Upper lobe of left lung (tissue), 4 donors: ENCODE results near the gene SEMA4D.

Source experiments
- EP300 ChIP-seq, 4 donors: sonication (generic); formaldehyde crosslinking; IDR thresholded peaks; one replicate each; pipeline ENCODE4 v1.5.1; 2017; ENCODE audit warnings: antibody characterized with exemption in 4 of 4, control low read depth in 2 of 4
- POLR2A ChIP-seq, 4 donors: fragments of 450-650 bp; IDR thresholded peaks; one replicate each; pipeline ENCODE4 v1.5.1; 2016 to 2017; ENCODE audit warnings: antibody characterized with exemption in 4 of 4, mild to moderate bottlenecking in 2 of 4
- TF ChIP-seq, protein P1 (sequence below), 6 experiments: fragments of 450-650 bp in 4 of 6; fragments of 200-600 bp in 2 of 6; sonication (generic) in 2 of 6; IDR thresholded peaks; one replicate each; pipeline ENCODE4 v1.5.1; 2016 to 2019; ENCODE audit warnings: antibody characterized with exemption in 6 of 6

DNA sequence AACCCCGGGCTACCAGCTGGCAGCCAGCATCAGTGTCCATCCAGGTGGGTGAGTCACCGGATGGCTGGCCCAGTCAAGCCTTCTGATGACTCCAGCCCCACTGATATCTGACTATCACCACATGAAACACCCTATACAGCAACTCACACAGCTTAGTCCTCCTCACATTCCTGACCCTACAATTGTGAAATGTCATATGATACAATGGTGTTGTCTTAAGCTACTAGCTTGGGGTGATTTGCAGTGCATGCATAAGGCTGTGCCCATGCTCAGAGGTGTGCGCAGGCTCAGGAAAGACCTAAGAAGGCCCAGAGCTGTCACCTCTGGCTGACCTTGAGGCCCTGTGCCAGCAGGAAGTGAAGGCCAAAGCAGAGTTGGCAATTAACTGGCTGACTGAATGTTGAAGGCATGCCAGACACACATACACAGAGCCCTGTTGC, 21.5 kb upstream of the SEMA4D start:
- TF ChIP-seq, protein P1, sequence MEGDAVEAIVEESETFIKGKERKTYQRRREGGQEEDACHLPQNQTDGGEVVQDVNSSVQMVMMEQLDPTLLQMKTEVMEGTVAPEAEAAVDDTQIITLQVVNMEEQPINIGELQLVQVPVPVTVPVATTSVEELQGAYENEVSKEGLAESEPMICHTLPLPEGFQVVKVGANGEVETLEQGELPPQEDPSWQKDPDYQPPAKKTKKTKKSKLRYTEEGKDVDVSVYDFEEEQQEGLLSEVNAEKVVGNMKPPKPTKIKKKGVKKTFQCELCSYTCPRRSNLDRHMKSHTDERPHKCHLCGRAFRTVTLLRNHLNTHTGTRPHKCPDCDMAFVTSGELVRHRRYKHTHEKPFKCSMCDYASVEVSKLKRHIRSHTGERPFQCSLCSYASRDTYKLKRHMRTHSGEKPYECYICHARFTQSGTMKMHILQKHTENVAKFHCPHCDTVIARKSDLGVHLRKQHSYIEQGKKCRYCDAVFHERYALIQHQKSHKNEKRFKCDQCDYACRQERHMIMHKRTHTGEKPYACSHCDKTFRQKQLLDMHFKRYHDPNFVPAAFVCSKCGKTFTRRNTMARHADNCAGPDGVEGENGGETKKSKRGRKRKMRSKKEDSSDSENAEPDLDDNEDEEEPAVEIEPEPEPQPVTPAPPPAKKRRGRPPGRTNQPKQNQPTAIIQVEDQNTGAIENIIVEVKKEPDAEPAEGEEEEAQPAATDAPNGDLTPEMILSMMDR (IDR thresholded peaks at IDR 0.05), result no peak
- TF ChIP-seq EP300 (IDR thresholded peaks at IDR 0.05) (no peak), POLR2A (IDR thresholded peaks at IDR 0.05) (no peak)
